T-helper 9 cell (primary cell): ENCODE data around the gene ZFYVE28.
"Not testable (repeated sequence)": the region's sequence is repeated elsewhere in the genome, so short reads cannot be mapped to it uniquely, and the experiment has no call there.

ENCODE experiments used
- DNase-seq: peaks from one replicate; pipeline ENCODE4 v3.0.0-alpha.2; 2020

Gene ZFYVE28

DNA sequence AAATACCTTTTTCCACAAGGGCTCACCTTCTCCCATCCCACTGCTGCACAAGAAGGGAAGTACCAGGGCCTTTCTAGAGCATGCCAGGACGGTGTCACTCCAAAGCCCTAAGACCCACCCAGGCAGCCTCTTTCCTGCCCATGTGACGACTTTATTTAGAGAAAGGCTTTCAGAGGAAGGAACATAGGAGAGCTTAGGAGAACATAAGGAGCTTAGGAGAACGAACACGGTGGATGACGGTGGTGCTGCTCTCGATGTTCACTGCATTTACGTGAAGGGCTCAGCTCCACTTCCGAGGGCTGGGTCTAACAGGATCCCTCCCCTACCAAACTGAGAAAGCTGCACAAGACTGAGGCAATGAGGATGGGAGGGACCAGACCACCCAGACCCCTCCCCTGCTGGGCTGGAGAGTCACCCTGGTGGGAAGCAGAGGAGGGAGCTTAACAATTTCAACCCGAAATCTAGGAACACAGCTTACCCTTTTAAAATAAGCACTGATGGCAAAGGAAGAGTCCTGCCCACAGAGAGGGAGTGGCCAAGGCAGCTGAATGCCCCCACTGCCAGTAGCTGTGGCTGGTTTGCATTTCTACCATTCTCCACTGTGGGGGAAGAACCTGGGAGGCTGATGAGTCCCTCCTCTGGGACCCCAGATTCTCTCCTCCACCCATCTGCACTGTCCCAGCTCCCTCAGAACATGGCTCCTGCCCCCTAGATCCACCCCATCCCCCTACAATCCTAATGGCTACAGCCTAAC is 29.8 kb downstream of the ZFYVE28 start:
- DNase-seq: no peak

DNA sequence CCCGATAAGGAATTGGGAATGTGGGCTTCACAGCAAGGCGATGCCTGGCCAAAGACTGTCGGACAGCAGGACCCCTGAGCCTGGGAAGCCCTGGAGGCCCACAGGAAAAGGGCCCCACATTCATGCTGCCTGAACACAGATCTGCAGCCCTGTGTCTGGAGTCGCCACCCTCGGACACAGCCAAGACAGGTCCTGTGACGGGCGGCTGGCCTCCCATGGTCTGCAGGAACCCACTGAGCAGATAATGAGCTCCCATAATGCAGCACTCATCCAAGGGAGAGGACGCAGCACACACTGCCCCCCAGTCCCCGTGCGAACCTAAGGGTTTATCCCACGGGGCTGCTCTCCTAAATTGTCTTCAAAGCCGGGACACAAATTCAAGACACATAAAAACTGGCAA is 30.6 kb downstream of the ZFYVE28 start:
- DNase-seq: no peak

DNA sequence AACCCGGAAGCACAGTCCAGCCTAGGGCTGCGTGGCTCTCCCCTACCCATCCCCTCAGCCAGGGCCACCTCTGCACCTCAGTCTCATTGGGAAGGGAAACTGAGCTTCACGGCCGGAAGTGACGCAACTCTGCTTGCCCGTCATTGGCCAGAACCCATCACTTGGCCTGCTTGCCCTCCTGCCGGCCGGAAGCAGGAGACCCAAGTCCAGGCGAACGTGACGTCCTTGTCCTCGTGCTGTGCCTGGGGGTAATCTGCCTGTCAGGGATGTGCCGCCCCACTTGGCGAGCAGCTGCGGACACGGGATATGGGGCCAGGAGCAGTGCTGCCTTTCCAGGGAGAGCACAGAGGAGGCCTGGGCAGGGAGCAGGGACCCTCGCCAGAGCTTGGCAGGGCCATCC is 31.2 kb downstream of the ZFYVE28 start:
- DNase-seq: no peak

- DNase-seq: no peak
Measured at GRCh38 chr4:2386717-2387116, 31.7 kb downstream of the ZFYVE28 start.

GRCh38 chr4:2385516-2385915 is 32.9 kb downstream of the ZFYVE28 start:
- no peak for DNase-seq

- no peak for DNase-seq
Measured at GRCh38 chr4:2384245-2384644, 34.2 kb downstream of the ZFYVE28 start.

DNA sequence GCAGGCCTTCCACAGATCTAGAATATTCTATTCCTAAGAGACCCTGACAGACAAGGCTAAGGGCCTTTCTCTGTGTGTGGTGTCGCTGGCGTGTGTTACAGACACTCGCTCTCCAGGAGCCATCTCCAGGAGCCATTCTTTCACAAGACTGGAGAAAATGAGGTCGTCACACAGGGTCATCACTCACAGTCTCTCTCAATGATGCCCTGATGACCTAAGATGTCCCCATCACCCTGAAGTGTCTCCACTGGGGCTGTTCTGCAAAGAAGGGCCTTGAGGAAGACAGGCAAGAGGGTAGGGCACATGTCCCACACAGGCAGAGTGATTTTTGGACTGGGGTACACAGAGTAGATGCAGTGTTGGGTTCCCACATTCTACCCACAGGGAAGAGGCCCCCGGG is 34.7 kb downstream of the ZFYVE28 start:
- DNase-seq: no peak

DNA sequence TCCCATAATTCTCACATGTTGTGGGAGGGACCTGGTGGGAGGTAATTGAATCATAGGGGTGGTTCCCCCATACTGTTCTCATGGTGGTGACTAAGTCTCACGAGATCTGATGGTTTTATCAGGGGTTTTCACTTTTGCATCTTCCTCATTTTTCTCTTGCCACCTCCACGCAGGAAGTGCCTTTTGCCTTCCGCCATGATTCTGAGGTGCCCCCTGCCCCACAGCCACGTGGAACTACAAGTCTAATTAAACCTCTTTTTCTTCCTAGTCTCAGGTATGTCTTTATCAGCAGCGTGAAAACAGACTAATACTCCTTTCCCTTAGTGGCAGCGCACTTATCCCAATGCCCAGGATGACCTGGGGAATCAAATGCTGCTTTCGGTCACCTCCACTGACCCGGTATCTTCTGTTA is 35.2 kb downstream of the ZFYVE28 start:
- not testable (repeated sequence) for DNase-seq

GRCh38 chr4:2382769-2383202 is 35.7 kb downstream of the ZFYVE28 start:
- DNase-seq: not testable (repeated sequence)

DNA sequence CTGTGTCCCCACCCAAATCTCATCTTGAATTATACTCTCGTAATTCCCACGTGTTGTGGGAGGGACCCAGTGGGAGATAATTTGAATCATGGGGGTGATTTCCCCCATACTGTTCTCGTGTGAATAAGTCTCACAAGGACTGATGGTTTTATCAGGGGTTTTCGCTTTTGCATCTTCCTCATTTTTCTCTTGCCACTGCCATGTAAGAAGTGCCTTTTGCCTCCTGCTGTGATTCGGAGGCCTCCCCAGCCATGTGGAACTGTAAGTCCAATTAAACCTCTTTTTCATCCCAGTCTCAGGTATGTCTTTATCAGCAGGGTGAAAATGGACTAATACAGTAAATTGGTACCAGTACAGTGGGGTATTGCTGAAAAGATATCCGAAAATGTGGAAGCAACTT is 37.9 kb downstream of the ZFYVE28 start:
- not testable (repeated sequence) for DNase-seq

GRCh38 chr4:2378898-2379297 is 39.5 kb downstream of the ZFYVE28 start:
- no peak for DNase-seq

- DNase-seq: no peak
Measured at GRCh38 chr4:2378401-2378800, 40.0 kb downstream of the ZFYVE28 start.

GRCh38 chr4:2377241-2377640 is 41.2 kb downstream of the ZFYVE28 start:
- DNase-seq: no peak

GRCh38 chr4:2375427-2375826 is 43.0 kb downstream of the ZFYVE28 start:
- no peak for DNase-seq

GRCh38 chr4:2373532-2373931 is 44.9 kb downstream of the ZFYVE28 start:
- DNase-seq: no peak

GRCh38 chr4:2372488-2373030 is 45.9 kb downstream of the ZFYVE28 start:
- no peak for DNase-seq

DNA sequence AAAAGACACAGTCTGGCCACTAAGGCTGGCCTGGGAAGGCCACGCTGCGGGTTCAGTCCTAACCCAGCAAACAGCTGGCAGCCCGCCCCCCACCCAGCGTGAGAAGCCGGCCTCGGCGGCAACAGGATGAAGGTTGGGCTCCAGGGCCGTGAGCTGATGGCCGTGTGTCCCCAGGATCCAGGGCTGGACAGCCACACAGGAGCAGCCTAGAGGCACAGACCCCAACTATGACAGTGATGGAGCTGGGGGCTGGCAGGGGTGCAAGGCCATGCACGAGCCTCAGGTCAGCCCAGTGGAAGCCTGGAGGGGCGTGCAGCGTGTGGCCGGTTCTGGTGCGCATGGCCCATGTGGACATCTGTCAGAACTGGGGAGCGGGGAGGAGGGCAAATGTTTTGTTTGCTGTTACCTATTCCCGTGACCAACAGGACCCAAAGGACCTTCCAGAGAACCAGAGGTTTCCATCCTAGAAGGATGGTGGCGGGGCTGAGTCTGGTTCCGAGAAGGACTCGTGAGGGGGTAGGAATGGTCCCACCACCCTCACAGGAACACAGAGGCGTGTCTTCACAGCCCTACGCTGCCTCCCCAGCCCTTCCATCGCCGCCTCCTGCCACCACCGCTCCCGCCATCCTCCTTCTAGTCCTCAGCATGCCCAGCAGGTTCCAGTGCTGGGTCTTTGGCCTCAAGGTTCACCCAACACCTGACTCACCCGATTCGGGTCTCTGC is 46.5 kb downstream of the ZFYVE28 start:
- no peak for DNase-seq

- no peak for DNase-seq
Measured at GRCh38 chr4:2370597-2371320, 47.7 kb downstream of the ZFYVE28 start.

GRCh38 chr4:2368746-2369437 is 49.6 kb downstream of the ZFYVE28 start:
- DNase-seq: no peak

- DNase-seq: no peak
Measured at GRCh38 chr4:2367626-2368025, 50.8 kb downstream of the ZFYVE28 start.

GRCh38 chr4:2366252-2367192 is 51.9 kb downstream of the ZFYVE28 start:
- DNase-seq: no peak

- no peak for DNase-seq
Measured at GRCh38 chr4:2365913-2366210, 52.6 kb downstream of the ZFYVE28 start.
